Measurements from ENCODE around the gene AGPAT3.

The AGPAT3 gene

DNA sequence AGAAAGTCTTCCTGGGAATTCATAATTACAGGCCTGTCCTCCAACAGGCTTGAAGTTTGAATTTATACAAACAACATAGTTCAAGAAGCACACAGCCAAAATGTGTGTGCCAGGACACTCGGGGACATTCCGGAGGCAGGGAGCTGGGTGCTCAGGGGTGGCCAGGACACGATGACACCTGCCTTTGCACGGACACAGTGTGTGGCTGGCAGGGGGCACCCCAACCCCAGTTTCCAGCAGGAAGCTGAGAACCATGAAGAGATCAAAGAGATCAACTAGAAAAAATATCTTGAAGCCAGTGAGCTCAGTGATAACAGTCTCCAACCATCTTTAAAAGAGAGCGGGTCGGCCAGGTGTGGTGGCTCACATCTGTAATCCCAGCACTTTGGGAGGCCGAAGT is 114.6 kb downstream of the AGPAT3 start:
- DNase-seq (ENCODE audit: insufficient read length, low spot score) (no peak), FAIRE-seq (no peak)
- no peak for TF ChIP-seq POLR2A (IDR thresholded peaks at IDR 0.05; ENCODE audit: low read depth, low read length)

DNA sequence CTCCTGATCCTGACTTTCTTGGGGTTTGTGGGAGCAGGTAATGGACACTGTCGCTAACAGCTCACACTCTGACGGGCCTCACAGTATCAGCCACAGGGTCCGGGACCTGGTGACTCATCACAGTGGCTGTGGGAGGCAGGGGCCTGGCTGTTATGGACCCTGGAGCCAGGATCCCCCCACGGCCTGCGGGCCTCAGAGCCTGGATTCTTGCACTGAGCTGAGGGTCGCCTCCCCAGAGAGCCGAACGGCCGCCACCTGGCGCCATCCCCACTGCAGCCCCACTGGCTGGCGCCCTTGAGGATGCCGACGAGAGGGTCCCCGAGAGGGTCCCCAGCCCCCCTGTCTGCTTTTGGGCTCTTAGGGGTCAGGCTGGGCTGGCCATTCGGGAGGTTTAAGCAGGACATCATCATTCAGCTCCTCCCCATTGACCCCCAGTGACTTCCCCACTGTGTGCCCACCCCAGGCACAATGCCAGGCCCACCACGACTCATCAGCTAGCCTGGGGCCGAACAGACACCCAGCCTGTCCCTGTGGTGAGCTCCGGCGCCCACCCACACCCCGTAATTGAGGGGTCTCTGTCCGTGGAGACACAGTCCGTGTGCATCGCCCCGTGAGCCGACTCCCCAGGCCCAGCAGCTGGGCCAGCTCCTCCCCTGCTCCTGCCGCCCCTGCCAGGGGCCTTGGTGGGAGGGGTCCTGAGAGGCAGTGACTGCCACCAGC is 116.3 kb downstream of the AGPAT3 start:
- DNase-seq (ENCODE audit: insufficient read length, low spot score) (no peak), FAIRE-seq (no peak)
- TF ChIP-seq POLR2A (IDR thresholded peaks at IDR 0.05; ENCODE audit: low read depth, low read length), result no peak

DNA sequence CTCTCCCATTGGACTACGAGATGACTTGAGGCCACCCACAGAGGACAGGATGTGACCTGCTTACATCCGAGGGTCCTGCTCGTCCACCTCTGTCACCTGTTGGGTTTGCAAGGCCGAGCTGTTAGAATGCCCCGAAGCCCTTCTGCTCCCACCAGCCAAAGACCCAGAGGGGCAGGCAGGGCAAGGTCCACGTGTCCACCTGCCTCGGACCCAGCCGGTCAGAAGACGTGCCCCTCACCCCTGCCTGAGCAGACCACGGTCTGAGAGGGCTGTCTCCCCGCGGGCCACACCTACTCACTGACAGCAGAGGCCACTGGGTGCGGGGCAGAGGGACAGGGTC is 116.8 kb downstream of the AGPAT3 start:
- no peak for TF ChIP-seq POLR2A (IDR thresholded peaks at IDR 0.05; ENCODE audit: low read depth, low read length)
- DNase-seq (ENCODE audit: insufficient read length, low spot score) (no peak), FAIRE-seq (no peak)

DNA sequence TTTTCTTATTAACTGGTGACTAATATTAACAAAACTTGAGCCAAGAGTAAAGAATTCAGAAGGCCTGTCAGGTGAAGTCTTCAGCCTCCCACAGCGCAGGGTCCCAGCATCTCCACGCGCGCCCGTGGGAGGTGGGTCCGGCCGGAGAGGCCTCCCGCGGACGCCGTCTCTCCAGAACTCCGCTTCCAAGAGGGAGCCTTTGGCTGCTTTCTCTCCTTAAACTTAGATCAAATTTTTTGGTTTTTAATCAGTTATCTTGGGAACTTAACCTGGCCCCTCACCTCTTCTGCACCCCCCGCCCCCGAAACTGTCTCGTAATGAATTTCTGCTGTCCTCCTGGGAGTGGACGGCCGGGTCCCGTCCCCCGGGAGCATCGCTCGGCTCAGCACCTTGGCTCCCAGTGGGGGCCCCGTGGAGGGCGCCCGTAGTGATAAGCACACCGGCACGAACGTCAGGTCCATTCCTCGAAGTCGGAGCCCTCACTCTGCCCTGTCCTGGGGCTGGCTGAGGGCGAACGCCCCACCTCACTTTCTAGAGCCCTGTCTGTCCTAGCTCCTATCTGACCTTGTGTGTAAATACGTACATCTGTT is 117.6 kb downstream of the AGPAT3 start:
- no peak for TF ChIP-seq POLR2A (IDR thresholded peaks at IDR 0.05; ENCODE audit: low read depth, low read length)

DNA sequence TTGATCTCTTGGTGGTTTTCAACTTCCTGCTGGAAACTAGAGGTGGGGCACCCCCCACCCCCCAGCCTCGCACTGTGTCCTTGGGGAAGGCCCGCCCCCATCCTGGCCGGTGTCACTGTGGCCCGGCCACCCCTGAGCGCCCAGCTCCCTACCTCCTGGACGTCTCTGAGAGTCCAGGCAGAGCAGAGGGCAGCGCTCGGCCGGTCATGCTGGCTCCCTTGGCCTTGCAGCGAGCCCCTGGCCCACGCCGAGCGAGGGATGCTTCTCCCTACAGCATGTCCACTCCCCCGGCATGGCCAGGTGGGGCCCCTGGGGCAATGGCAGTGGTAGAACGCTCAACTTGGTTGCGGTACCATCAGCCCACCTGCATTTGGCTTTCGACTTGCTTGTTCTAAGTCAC is 118.4 kb downstream of the AGPAT3 start:
- DNase-seq (ENCODE audit: insufficient read length, low spot score), result no peak
- FAIRE-seq, result no peak
- TF ChIP-seq POLR2A (IDR thresholded peaks at IDR 0.05; ENCODE audit: low read depth, low read length), result no peak

More for the DNA sequence above, 117.6 kb downstream of the AGPAT3 start:
- DNase-seq (ENCODE audit: insufficient read length, low spot score) (no peak), FAIRE-seq (no peak)

DNA sequence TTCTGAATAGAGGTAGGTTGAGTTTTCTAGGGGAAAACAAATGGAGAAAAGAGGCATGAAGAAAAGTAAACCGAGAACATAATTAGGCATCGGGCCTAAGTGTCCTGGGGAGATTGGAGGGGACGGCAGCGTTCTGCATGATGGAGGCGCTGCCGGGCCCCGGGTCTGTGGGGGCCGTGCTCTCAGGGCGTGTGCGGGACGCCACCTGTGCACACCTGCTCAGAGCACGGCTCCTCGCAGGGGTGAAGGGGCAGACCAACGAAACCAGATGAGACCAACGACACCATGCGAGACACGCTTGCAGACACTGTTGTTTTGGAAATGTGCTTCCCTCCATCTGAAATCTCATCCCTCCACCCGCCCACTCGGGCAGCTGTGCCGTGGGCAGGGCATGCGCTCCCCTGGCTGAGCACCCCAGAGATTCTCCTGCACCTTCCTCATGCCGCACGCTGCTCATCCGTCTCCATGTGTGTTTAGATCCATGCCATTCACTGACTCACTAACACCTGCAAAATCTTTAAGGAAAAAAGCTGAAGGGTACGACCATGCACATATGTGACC is 118.9 kb downstream of the AGPAT3 start:
- DNase-seq (ENCODE audit: insufficient read length, low spot score) (no peak), FAIRE-seq (no peak)
- no peak for TF ChIP-seq POLR2A (IDR thresholded peaks at IDR 0.05; ENCODE audit: low read depth, low read length)

DNA sequence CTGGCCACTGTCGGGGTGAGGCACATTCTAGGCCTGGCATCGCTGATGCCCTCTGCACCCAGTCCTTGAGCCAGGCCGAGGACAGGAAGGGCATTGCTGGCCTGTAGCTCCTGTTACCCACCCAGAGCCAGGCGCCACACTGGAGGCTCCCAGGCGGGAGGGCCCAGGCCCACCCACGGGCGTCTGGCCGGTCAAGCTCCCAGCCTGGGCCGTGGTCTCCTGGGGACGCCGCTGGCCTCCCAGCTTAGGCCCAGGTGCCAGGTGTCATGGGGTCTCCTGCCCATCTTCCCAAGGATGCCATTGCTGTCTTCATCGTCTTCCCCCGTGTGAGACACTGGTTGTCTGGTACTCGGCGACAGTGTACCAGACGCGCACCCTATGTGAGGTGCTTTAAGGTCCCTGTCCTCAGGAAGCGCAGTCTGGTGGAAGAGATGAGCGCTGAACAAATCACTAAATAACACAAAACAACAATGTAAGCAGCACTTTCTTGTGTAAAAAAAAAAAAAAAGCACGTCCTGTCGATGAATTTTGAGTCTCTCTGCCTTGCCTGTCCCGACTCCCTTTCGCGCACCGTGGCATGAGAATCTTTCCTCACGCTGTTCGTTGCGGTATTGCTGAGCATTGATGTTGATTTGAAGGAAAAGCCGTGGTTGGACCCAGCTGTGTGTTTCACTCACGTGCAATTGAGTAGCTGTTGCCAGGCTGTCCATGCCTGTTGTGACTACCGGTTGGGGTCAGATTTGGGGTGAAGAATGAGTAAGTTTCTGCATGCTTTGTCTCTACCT is 120.1 kb downstream of the AGPAT3 start:
- TF ChIP-seq POLR2A (IDR thresholded peaks at IDR 0.05; ENCODE audit: low read depth, low read length), result no peak
- no peak for DNase-seq (ENCODE audit: insufficient read length, low spot score)
- no peak for FAIRE-seq

DNA sequence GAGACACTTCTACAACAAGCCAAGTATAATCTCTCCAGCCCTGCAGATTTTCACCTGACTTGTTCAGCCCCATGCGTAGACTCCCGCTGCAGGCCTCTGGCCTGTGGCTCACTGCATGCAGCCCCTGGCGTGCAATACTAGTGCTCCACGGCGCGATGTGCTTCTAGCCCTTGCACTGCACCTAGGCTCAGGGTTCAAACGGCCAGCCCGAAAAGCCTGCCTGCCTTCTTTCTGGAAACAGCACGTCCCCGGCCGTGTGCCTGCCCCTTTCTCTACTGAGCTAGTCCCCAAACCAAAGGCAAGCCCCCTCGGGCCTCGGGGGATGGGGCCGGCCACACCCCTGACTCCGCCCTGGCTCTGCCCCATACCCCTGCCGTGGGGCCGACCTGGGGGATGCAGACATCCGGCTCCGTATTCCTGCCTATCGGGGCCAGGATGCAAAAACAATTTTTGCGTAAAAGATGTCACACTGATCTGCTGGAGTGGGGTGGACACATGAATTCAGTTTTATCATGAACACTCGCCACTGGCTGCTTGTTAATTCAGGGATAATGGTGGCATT is 120.7 kb downstream of the AGPAT3 start:
- TF ChIP-seq POLR2A (IDR thresholded peaks at IDR 0.05; ENCODE audit: low read depth, low read length), result no peak
- no peak for DNase-seq (ENCODE audit: insufficient read length, low spot score)
- no peak for FAIRE-seq

DNA sequence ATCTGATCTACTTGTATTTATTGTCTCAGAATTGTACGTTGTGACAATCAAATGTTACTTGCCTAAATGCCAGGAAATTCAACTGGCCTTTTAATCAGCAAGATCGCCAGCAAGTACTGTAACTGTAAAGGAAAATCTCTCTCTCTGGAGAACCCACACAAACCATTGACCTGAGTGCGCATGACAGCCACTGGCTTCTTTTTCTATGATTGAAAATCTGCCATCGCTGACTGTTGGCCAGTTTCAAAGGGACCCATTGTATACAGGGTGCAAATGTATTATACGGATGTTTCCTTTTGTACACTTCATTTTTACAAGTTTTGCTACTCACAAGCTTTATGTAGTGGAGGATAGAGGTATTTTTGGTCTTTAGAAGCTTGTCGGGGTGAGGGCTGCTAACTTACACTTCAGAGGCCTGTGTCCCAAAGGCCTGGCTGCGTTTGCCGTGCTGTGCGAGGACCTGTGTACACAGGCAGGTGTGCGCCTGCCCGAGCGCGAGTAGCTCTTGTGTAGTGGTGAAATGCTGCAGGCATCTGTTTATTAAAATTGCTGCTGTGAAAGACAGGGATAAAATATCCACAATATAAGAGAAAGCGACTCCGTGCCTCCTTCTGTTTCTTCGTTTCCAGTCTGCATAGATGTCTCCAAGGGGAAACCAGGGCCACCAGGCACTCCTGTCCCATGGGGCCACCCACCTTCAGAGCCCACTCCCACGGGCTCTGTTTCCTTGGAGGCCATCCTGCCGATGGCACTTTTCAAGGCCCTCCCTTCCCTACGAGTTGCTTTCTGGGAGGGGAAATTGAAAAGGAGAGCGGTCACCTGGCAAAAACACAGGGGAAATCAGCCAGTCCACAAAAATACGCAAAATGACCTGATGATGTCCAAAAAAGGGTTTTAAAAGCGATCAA is 121.8 kb downstream of the AGPAT3 start:
- no peak for TF ChIP-seq POLR2A (IDR thresholded peaks at IDR 0.05; ENCODE audit: low read depth, low read length)
- FAIRE-seq (no peak), DNase-seq (ENCODE audit: insufficient read length, low spot score) (no peak)

DNA sequence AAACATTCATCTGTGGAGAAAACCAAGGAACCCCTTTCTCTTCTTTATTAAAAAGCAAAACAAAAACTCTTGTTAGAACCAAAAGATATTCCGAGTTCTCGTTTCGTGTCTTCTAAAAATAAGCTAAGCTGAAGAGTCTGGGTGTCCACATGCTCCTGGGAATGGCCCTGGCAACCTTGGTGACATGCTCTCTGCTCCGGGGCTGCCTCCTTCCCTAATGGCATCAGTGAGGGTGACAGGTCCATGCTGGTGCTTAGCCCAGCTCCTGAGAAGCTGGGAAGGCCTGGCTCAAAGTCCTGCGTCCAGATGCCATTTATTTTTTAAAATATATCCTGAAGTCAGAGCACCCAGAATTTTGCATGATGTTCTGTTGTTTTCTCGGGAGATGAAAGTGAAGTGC is 122.5 kb downstream of the AGPAT3 start:
- FAIRE-seq (no peak), DNase-seq (ENCODE audit: insufficient read length, low spot score) (no peak)
- no peak for TF ChIP-seq POLR2A (IDR thresholded peaks at IDR 0.05; ENCODE audit: low read depth, low read length)

DNA sequence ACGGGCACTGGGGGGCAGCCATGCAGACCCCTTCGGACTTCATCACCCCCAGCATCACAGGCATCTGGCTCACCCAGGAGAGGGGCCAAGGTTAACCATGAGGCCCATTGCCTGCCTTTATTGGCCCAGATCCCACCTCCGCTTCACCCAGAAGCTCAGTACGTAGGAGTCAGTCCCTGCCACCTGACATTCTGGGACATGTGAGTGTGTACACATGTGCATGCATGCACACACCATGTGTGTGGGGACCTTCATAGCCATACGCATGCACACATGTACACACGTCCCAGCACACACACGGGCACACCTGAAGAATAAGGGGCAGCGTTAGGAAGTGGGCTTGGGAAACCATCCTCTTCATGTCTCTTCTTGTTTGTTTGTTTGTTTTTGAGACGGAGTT is 123.0 kb downstream of the AGPAT3 start:
- DNase-seq (ENCODE audit: insufficient read length, low spot score) (no peak), FAIRE-seq (no peak)
- TF ChIP-seq POLR2A (IDR thresholded peaks at IDR 0.05; ENCODE audit: low read depth, low read length), result no peak

DNA sequence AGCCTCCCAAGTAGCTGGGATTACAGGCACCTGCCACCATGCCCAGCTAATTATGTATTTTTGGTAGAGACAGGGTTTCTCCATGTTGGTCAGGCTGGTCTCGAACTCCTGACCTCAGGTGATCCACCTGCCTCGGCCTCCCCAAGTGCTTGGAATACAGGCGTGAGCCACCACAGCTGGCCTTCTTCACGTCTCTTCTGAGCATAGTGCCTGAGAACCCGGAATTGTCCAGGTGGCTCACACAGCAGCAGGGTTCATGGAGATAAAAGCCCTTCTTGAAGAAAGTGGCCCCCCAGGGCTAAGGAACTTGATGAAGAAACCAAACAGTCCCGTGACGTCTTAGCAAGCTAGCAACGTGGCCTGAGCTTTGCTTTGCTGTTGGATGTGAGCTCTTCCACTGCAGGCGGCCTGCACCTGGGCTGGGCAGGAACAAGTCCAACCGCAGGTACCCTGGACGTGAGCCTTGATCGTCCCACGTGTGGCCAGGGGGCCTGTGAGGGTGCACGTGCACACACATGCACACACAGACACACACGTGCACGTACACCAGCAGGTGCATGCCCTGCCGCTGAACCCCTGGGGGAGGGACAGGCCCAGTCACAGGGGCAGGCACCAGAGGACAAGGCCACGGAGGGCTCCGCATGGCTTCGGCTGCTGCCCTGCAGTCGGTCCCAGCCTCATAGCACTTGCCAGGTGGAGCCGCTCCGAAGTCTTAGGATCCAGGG is 123.6 kb downstream of the AGPAT3 start:
- no peak for TF ChIP-seq POLR2A (IDR thresholded peaks at IDR 0.05; ENCODE audit: low read depth, low read length)
- no peak for DNase-seq (ENCODE audit: insufficient read length, low spot score)
- no peak for FAIRE-seq

DNA sequence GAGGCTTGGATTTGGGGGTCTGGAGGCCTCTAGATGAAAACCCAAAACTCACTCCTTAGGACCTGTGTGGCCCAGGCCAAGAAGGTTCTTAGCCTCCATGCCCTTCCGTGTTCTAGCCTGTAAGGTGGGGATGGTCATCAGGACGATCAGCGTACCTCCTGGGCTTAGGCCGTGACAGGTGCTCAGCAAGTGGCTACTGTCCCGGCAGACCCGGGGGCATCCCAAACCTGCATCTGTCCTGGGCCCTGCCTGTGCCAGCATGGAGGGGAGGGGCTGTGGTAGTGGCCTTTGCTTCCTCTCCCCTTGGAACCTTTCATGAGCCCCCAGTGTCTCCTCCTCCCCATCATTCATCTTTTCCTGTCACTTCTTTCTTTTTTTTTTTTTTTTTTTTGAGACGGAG is 124.4 kb downstream of the AGPAT3 start:
- no peak for TF ChIP-seq POLR2A (IDR thresholded peaks at IDR 0.05; ENCODE audit: low read depth, low read length)
- FAIRE-seq, result no peak
- no peak for DNase-seq (ENCODE audit: insufficient read length, low spot score)

Measured in H54 (cell line).